ENCODE data around the gene ASS1.

Gene ASS1

DNA sequence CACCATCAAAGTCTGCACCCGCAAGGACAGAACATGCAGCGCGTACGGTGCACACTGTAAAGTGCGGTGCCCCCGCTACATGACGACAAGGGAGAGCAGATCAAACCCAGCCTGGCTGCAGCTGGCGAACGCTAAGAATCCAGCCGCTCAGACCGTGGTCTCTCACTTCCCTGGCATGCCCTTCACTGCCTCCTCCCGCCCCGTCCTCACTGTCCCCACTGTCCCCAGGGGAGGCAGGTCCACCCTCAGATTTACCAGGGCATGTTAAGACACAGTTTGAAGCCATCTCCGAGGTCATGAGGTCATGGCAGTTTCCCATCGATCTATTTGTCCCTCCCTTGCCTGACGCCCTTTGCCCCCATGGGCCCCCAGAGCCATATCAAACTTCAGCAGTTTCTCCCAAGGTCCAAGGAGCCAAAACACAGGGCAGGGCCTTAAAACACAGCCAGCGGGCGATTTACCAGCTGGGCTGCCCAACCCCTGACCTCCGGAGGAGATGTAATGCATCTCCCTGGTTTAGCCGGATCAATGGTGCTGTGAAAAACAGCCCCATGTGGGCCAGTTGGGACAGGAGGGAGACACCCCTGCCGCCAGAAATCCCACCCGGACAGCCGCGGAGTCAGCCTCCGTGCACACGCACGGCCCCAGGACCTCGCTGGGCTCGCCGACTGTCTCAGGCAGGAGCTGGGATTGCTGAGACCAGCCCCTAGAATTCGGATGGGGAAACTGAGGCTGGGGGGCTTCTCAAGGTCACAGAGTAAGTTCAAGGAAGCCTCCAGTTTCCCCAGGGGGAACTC, 82.3 kb downstream of the ASS1 start:
- DNase-seq (ENCODE audit: extremely low read depth in 1 of 2, low read depth in 1 of 2), result no peak

DNA sequence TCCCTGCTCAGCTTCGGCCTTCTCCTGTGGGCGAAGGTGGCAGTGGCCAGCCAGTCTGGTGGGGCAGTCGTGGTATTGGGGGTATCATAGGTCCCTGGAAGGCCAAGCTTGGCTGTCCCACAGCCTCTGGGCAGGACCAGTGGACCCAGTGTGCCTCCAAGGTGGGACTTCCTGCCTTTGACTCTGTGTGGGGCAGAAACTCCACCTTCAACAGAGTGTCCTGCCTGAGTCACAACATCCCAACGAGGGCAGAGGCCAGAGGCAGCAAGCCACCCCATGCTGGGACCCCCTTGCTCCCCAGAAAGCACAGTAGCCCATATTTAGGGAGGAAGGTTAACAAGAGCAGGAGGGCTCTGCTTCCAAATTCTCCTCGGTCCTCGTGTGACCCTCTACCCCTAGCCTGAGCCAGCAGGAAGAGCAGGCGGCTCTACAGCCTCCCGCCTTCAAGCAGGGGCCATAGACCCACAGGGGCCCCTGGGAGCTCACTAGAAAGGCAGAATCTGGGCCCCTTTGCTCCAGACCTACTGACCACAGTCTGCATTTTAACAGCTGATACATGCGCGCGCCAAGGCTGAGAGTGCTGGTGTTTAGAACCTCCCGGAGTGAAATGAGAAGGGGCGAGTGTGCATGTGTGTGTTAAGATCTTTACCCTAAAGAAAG, 83.0 kb downstream of the ASS1 start:
- no peak for DNase-seq (ENCODE audit: extremely low read depth in 1 of 2, low read depth in 1 of 2)

DNA sequence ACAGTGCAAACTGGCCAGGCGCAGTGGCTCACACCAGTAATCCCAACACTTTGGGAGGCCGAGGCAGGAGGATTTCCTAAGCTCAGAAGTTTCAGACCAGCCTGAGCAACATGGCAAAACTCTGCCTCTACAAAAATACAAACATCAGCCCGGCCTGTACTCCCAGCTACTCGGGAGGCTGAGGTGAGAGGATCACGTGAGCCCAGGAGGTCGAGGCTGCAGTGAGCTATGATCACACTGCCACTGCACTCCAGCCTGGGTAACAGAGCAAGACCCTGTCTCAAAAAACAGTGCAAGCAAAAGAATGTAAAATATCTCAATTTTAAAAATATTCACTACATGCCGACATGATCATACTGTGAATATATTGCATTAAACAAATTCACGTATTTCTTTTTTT, 83.9 kb downstream of the ASS1 start:
- DNase-seq (ENCODE audit: extremely low read depth in 1 of 2, low read depth in 1 of 2), result no peak

DNA sequence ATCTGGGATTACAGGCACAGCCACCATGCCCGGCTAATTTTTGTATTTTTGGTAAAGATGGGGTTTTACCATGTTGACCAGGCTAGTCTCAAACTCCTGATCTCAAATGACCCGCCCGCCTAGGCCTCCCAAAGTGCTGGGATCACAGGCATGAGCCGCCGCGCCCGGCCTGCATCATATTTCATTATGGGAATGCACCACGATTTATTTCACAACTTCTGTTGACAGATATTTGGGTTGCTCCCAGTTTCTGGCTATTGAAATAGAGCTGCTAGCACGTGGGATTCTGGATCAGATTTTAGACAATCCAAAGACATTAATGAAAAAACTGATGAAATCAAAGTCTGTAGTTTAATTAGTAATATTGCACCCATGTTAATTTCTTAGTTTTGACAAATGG, 86.2 kb downstream of the ASS1 start:
- no peak for DNase-seq (ENCODE audit: extremely low read depth in 1 of 2, low read depth in 1 of 2)

DNA sequence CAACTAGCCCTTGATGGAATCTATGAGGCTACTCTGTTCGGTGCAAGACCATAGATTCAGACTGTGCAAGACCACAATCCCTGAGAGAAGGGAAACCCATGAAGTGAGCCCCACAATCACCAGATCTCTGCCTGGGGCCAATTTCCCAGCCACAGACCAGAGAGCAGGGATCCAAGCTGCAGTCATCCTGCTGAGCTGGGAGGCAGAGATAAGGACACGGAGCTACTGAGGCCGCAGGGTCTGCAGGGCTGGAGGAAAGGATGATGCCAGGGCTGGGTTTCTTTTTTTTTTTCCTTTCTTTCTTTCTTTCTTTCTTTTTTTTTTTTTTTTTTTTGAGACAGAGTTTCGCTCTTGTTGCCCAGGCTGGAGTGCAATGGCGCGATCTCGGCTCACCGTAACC, 86.9 kb downstream of the ASS1 start:
- no peak for DNase-seq (ENCODE audit: extremely low read depth in 1 of 2, low read depth in 1 of 2)

DNA sequence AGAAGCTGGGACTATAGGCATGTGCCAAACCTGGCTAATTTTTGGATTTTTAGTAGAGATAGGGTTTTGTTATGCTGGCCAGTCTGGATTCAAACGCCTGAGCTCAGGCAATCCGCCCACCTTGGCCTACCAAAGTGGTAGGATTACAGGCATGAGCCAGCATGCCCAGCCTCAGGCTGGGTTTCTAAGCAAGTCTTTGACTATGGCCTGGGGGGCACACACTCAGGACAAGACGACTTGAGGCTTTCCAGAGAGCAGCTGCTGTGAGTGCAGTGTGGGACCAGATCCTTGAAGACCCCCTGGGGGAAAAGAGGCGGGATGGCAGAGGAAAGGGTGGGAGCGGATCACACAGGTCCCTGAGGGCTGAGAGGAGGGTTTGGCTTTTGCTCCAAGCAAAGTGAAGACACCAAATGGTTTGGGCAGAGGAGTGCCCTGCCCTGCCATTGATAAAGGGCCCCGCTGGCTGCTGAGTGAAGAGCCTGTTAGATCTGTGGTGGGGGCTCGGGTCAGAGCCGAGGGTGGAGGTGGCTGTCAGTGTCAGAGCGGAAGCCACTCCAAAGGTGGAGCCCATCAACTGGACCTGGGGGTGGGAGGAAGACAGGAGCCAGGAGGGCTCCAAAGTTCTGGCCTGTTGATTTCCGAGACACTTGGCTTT, 87.8 kb downstream of the ASS1 start:
- DNase-seq (ENCODE audit: extremely low read depth in 1 of 2, low read depth in 1 of 2), result no peak

DNA sequence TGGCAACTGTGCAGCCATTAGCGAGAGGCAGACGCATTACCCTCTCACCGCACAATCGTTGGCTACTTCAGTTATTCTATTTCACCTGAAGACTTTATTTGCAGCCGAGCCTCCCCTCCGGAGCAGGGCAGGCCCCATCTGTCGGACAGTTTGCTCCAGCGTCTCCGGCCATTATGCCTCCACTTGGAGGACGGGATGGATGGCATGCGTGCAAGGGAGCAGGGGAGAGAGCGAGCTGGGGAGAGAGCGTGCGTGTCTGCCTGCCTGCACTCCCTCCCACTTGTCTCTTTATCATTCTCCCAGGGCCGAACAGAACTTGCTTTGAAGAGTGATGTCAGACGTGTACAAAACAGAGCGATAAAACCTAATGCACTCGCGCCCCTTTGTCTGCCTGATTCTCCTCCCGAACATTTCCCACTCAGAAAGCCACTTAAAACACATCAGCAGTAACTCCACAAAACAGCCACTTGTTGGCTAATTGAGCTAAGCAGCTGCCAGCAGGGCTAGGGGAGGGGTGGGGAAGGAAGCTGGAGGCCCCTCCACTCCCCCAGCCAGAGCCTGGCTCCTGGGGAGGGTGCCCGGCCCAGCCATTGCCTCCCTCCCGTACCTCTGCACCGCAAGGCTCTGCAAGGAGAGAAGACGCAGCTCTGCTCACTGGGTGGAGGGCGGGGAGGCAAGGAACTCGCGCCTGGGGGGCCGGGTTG, 91.2 kb downstream of the ASS1 start:
- no peak for DNase-seq (ENCODE audit: extremely low read depth in 1 of 2, low read depth in 1 of 2)

DNA sequence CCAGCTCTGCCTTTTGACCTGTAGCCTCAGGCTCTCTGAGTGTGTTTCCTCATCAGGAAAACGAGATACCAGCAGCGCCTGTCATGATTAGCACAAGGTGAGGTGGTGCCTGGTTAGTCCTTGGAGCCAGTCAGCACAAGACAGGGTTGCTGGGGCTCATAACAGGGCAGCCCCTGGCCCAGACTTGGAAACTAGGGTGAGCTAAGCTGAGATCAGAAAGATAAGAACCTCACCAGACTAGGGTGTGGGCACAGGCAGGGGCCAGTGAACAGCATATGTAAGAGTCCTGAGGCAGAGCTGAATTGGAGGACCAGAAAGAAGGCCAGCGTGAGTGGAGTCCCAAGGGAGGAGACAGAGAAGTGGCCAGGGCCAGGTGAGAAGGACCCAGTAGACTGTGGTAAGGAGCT, 91.9 kb downstream of the ASS1 start:
- no peak for DNase-seq (ENCODE audit: extremely low read depth in 1 of 2, low read depth in 1 of 2)

DNA sequence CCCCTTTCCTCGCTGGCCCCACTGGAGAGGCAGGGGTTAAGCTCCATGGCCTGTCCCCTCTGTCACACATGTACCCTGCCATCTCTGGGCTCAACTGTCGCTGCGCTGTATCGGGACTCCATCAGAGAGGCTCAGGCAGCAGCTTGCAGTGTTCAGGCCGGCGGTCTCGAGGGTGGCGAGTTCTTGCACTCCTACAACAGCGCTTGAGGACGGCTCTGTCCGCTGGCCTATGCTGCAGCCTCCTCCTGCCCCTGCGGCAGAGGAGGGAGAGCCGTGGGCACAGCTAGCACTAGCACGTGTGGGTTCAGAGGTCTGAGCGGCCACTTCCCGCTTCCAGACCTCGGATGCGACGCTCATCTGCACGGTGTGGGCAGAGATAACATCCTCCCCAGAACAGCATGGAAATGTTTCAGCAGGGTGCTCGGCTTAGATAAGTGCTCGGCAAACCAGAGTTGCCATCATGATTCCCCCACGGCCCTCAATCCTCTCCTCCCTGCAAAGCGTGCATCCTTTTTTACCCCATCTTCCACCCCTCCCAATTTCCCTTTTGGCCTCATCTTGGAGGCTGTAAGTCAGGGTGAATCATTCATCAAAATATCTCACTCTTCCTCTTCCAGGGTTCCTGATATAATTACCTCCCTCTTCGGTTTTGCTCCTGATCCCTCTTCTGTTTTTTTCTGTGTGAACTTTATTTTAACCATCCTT, 92.7 kb downstream of the ASS1 start:
- DNase-seq (ENCODE audit: extremely low read depth in 1 of 2, low read depth in 1 of 2), result no peak

DNA sequence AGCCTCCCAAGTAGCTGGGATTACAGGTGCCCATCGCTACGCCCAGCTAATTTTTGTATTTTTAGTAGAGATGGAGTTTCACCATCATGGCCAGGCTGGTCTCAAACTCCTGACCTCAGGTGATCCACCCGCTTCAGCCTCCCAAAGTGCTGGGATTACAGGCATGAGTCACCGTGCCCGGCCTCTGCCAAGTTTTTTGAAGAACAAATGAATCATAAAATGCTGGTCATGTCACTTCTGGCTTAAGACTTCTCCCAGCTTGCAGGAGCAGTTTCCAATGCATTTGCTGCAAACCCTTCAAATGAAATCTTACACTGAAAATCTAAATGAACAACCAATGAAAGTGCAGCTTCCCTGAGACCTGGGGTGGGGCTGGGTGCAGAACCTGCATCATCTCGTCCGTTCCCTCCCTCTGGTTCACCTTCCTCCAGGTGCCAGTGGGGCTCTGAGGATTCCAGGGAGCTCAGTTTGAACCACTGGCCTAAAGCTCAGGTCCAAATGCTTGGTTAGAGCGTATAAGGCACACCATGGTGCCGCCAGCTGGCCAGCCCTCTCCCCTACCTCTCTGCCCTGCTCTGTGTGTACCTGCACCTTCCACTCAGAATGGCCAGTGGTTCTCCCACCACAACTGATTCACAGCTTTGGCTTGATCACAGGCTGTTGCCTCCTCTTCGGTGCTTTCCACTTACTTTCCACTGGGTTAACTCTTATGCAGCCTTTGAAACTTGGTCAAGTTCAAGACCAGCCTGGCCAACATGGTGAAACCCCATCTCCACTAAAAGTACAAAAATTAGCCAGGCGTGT, 94.9 kb downstream of the ASS1 start:
- DNase-seq (ENCODE audit: extremely low read depth in 1 of 2, low read depth in 1 of 2), result no peak

DNA sequence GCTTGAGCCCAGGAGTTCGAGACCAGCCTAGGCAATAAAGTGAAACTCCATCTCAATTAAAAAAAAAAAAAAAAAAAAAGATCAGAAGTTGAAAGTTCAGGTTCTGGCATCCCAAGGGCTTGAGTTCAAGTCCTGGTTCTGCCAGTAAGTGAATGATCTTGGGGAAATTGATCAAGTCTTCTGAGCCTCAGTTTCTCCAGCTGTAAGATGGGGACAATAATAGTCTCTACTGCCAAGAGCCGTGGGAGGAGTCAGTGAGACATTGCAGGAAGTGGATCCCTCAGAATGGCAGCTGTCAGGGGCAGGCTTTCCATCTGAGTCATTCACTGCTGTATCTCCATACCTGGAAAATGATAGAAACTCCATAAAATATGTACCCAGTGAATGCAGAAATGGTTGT, 96.8 kb downstream of the ASS1 start:
- no peak for DNase-seq (ENCODE audit: extremely low read depth in 1 of 2, low read depth in 1 of 2)

DNA sequence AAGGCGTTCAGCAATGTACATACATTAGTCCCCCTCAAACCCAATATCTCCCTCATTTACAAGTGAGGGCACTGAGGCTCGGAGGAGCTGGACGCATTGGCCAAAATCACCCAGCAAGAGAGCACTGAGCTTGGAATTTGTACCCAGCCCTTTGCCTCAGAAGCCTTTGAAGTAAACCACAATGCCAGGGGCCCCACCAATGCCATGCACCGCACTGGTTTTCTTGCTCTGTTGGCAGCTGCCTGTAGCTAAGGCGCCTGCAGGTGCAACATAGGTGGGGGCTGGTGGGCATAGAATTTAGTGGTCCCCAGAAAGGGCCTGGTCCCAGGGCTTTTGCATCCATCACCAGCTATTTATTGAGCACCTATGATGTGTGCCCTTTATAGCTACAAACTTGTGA, 97.3 kb downstream of the ASS1 start:
- no peak for DNase-seq (ENCODE audit: extremely low read depth in 1 of 2, low read depth in 1 of 2)

DNA sequence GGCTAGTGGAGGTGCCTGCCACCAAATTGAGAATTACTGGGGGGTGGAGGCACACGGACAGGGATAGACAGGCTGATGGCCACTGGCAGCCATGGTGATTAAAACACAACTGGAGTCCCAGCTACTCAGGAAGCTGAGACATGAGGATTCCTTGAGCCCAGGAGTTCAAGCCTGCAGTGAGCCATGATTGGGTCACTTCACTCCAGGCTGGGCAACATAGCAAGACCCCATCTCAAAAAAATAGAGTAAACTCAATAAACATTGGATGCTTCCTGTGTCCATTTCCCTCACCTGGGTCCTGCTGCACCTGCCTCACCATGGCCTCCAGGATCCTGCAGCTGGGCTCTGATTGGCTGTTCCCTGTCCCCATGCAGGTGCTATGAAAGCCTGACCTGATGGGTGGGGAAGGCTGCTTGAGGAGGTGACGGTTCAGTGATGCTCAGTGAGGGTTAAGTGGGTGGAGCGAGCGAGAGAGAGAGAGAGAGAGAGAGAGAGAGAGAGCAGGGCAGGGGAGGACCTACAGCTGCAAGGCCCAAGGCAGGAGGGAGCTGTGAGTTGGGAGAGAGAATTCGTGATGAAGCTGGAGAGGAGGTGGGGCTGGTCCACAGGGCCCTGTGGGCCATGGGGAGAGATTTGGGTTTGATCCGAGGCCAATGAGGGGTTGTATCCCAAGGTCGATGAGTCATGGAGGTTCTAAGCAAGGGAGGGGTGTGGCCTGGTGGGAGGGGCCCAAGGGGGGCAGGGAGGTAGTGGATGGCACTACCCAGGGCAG, 97.9 kb downstream of the ASS1 start:
- DNase-seq (ENCODE audit: extremely low read depth in 1 of 2, low read depth in 1 of 2), result no peak

DNA sequence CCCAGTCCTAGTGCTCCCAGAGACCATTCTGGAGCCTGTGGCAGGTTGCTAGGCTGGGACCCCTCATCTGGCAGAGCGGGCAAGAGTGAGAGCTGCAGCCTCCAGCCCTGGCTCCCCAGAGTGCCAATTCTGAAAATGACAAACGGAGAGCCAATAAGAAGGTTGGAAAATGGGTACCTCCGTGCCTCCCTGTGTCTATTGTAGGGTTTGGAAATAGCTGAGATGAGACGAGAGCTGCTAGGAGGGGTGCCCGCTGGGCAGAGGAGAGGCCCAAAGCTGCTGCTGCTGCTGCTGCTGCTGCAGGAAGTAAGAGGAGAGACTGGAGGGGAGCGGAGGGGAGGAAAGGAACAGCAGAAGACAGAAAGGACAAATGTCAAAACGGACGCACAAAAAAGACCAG, 98.6 kb downstream of the ASS1 start:
- DNase-seq (ENCODE audit: extremely low read depth in 1 of 2, low read depth in 1 of 2), result no peak

DNA sequence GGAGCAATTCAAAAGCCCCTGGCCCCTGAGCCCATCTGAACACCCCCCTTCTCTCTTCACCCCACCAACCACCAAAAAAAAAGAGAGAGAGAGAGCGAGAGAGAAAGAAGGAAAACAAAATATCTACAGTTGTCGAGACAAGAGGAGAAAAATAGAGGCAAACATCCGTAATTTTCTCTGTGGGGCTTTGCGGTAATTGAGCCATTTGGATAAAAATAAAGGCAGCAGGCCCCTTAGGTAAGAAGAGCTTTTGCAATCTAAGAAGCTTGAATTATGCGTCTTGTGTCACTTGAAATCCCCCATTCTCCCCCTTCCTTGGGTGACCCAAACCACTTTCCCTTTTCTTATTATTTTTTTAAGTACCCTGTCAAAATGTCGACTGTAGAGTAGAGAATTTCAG, 99.1 kb downstream of the ASS1 start:
- no peak for DNase-seq (ENCODE audit: extremely low read depth in 1 of 2, low read depth in 1 of 2)

DNA sequence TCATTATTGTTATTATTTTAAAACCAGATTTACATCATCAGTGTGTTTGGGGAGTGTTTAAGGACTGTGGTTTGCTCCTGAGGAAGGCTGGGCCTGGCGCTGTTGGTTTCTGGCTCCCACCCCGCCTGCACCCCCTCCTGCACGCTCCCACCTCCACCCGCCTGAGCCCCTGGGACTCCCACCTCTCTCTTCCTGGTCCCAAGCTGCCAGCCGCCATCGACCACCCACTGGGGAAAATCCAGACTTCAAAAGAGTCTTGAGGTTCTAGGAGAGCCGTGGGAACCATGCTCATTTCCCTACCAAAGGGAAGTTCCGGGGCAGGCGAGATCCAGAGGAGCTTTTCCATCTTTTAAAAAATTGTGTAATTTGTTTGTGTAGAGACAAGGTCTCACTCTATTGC, 99.6 kb downstream of the ASS1 start:
- DNase-seq (ENCODE audit: extremely low read depth in 1 of 2, low read depth in 1 of 2), result no peak

DNA sequence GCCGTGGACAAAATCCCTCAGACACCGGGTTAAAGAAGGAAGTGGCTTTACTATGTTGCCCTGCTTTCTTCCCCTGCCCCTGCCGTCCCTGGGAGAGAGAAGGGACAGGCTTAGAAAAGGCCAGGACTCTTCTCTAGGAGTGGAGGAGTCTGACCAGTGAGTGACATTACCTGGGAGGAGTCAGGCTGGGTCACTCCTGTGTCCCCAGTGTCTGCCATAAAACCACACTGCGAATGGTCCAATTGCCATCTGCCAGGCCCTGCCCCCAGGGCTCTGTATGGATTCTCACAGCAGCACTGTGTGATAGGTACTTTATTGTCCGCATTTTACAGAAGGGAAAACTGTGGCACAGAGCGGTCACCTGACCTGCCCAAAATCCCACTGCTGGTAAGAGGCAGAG, 103.3 kb downstream of the ASS1 start:
- no peak for DNase-seq (ENCODE audit: extremely low read depth in 1 of 2, low read depth in 1 of 2)

DNA sequence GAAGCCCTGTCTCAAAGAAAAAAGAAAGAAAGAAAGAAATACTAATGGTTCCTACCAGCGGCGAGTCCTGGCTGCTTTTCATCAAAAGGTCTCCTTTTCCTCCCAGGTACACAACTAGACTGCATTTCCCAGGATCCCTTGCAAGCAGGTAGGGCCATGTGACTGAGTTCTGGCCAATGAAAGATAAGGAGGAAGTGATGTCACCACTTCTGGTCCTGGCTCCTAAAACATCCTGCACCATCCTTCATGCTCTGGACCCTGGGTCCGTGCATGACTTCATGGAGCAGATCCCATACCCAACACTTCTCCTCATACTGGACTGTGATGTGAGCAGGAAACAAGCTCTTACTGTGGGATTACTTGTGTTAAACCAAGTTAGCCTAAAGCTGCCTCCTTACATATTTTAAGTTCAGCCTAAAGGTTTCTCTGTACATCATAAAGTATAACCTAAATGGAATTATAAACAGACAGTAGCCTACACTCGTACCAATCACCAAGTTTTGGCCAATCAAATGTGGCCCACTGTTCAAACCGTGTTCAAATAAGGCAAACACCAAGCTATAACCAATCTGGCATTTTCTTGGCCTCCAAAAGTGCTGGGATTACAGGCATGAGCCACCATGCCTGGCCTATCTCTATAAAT, 104.5 kb downstream of the ASS1 start:
- no peak for DNase-seq (ENCODE audit: extremely low read depth in 1 of 2, low read depth in 1 of 2)
